GM12892 (cell line): Measurements from ENCODE around the gene ATP5F1D.

Experiments used
- DNase-seq: peaks from one replicate; pipeline ENCODE4 v3.0.0; 2011; ENCODE audit not compliant: insufficient read length
- FAIRE-seq: peaks from 2 replicates; lab custom pipeline; 2011; peaks lifted over from hg19 to GRCh38; lab: Jason Lieb, UNC
- POLR2A ChIP-seq: IDR thresholded peaks from 2 replicates; pipeline ENCODE4 v1.6.1; 2011; ENCODE audit warnings: low read depth, low read length, control low read depth
- POLR2AphosphoS5 ChIP-seq: IDR thresholded peaks from 2 replicates; pipeline ENCODE4 v1.6.1; 2011; ENCODE audit warnings: low read depth, low read length, control low read depth
- TAF1 ChIP-seq: IDR thresholded peaks from 2 replicates; pipeline ENCODE4 v1.6.1; 2011; ENCODE audit warnings: low read depth, mild to moderate bottlenecking, control low read depth, low read length, borderline replicate concordance

ATP5F1D gene

DNA sequence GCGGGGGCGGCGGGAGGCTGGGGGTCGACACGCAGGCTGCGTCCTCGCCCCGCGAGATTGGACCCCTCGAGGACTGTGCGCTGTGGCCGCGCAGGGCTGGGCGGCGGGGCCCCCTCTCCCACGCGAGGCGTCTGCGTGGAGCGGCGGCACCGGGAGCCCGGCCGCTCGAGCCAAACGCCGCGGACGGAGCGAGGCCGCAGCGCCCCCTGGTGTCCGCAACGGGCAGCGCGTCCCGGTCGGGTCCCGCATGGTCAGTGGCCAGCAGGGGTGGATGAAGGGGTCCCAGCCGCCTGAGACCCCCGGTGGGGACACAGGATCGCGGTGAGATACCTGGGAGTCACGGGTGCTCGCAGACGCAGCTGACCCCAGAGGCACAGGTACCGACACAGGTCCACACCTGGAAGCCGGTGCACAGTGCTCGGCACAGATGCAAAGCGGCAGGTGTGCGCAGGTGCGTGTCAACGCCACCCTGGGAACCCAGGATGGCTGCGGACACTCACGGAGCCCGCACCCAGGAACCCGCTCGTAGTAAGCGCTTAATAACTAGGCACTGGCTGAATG, 25.4 kb downstream of the ATP5F1D start:
- TF ChIP-seq TAF1: no peak
- no peak for TF ChIP-seq POLR2A
- DNase-seq: peak; percentile 63
- FAIRE-seq: peak; percentile 81

DNA sequence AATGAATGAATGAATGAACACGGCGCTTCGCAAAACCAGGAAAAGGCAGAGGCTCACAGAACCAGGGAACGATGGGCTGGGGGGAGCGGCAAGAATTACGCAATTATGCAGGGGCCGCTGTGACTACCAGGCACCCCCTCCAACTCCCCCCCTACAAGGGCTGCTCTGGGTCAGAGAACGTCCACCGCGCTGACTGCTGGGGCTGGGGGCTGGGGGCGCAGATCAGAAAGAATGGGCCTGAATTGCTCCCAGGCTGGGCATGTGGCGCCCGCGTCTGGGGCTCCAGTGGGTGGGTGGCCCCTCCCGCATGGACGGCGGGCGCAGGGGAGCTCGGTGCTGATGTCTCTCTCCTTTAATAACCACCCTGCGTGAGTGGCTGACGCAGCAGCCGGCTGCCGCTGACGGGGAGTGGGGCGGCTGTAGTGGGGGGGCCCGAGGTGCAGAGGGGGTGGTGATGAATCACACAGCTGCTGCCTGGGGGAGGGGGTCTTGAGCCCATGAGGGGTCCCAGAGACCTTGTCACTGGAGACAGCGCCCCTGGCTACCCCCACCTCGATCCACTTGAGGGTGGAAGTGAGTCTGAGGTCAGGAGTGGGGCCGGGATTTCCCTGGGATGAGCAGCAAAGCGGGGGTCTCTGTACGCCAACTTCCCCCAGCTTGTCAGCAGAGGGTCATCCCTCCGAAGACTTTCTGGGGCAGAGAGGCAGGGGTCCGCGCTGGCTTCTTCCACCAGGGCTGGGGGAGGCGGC, 26.1 kb downstream of the ATP5F1D start:
- TF ChIP-seq TAF1 (no peak), POLR2AphosphoS5 (no peak), POLR2A (no peak)
- no peak for FAIRE-seq
- DNase-seq: no peak

DNA sequence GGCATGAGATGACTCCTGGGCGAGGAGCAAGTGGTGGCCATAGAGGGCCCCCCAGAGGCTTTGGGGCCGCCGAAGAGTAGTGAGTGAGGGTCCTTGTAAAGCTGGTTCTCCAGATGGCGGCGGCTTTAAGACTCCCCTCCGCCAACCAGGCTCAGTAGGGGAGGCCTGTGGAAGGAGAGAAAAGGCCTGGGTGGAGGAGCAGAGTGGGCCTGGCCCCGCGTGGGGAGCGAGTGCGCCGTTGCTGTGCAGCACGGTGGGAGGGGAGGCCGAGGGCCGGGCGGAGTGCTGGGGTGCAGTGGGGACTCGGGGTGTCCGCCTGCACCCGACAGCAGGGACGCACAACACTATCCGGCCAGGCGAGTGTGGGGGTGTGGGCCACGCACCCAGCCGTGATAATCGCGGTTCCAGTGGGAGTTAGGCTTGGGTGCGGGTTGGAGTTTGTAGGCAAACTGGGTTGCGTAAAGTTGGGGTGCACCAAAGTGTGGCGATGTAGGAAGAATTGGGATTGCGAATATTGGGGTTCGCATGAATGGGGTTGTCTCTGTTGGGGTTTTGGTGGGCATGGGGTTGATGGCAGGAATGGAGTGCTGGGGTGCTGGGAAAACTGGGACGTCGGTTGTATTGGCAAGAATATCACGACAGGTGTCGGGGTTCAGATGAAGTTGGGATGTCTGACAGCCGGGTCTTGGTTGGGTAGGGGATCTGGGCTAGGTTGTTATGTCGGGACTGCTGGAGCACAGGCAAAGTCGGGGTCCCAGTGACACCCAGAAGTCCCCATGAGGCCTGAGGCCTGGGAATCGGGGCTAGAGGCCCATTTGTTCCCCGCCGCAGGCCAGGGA, 26.9 kb downstream of the ATP5F1D start:
- peak; percentile 17 for FAIRE-seq
- TF ChIP-seq POLR2AphosphoS5 (no peak), POLR2A (no peak), TAF1 (no peak)
- DNase-seq: no peak

DNA sequence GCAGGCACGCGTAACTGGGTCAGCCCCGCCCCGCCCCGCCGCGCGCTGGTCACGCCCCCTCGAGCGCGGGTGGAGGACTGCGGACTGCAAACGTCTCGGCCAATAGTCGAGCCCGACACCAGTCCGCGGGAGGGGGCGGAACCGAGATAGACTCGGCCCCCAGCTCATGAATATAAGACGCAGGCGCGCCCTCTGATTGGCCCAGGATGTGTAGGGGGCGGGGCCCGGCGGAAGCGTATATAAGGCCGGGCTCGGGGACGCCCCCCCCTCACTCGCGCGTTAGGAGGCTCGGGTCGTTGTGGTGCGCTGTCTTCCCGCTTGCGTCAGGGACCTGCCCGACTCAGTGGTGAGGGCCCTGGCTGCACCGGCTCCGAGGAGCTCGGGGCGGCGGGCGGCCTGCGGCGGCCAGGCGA, 27.5 kb downstream of the ATP5F1D start, which contains the start of gene CIRBP:
TSS of gene CIRBP (plus strand) at position 268 of the 413 bp plus-strand sequence. CDS start 1,602 bp downstream, outside the sequence.
- DNase-seq (peak; percentile 98), FAIRE-seq (peak; percentile 99)
- TF ChIP-seq POLR2AphosphoS5 (peak; percentile 99), TAF1 (peak; percentile 86), POLR2A (peak; percentile 98)

DNA sequence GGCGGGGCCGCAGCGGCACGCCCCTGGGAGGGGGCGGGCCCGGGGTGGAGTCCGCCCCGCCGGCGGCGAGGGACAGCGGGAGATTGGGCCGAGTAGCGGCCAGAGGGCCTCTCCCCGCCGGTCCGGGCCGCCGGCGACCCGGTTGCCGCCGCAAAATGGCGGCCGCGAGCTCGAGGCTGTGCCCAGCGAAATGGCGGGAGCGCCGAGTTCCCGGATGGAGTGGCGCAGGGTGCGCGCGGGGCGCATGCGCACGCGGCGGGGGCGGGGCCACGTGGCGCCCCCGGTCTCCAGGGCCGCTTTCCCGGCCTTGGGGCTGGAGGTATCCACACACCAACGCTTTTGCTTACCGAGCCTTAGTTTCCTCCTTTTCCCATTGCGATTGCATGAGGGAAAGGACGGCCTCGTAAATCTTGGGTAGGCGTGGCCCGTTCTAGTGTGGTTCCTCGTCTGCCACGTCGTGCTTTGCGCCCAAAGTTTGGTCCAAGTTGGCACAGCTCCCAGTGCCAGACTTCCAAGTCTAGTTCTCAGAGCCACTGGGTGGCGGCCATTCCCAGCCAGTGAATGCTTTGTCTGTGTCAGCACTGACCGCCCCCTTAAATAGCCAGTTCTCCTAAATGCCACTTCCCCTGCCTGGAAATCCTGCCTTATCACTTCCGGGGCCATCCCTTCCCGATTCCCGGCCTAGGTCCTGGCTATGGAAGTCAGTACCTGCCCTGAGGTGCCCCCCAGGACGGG, 28.1 kb downstream of the ATP5F1D start:
- FAIRE-seq: no peak
- DNase-seq: peak; percentile 93
- TF ChIP-seq TAF1 (no peak; the same call in 1 of the 2 replicates), POLR2A (peak; percentile 93), POLR2AphosphoS5 (peak; percentile 98)

DNA sequence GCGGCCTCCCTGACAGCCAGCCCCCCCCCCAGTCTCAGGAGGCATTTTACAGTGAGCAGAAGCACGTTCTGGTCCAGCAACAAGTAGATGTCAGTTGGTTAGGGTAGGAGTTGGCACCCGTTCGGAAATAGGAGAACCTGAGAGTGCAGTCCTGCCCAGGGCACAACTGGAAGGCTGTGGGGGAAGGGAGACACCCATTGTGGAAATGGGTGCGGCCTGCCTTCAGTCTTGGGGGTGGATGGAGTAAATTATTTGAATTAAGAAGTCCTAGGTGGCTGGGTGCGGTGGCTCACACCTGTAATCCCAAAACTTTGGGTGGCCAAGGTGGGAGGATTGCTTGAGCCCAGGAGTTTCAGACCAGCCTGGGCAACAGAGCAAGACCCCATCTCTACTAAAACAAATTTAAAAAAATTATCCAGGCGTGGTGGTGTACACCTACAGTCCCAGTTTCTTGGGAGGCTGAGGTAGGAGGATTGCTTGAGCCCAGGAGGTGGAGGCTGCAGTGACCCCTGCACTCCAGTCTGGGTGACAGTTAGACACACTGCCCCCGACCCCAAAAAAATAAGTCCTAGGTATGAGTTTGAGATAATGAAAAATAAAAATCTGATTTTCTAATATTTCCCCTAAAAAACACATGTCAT, 28.8 kb downstream of the ATP5F1D start:
- DNase-seq: no peak
- no peak for TF ChIP-seq POLR2AphosphoS5
- no peak for TF ChIP-seq POLR2A
- TF ChIP-seq TAF1: no peak
- no peak for FAIRE-seq

DNA sequence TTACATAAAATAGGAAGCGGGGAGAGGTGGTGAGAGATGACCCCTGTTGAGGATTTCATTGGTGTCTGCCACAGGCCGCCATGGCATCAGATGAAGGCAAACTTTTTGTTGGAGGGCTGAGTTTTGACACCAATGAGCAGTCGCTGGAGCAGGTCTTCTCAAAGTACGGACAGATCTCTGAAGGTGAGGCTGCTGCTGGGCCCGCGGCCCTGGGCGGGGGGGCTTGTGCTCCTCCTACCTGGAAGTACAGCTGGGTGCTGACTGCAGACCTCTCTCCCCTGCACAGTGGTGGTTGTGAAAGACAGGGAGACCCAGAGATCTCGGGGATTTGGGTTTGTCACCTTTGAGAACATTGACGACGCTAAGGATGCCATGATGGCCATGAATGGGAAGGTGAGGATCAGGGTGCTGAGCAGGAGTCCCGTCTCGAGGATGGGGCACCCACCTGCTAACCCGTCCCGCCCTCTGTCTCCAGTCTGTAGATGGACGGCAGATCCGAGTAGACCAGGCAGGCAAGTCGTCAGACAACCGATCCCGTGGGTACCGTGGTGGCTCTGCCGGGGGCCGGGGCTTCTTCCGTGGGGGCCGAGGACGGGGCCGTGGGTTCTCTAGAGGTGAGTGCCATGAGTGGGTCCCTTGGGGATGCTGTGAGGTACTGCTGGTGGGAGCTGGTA, 29.4 kb downstream of the ATP5F1D start:
- DNase-seq (no peak), FAIRE-seq (no peak)
- TF ChIP-seq TAF1 (no peak), POLR2AphosphoS5 (peak; percentile 83), POLR2A (peak; percentile 57; the same call in 1 of the 2 replicates)

DNA sequence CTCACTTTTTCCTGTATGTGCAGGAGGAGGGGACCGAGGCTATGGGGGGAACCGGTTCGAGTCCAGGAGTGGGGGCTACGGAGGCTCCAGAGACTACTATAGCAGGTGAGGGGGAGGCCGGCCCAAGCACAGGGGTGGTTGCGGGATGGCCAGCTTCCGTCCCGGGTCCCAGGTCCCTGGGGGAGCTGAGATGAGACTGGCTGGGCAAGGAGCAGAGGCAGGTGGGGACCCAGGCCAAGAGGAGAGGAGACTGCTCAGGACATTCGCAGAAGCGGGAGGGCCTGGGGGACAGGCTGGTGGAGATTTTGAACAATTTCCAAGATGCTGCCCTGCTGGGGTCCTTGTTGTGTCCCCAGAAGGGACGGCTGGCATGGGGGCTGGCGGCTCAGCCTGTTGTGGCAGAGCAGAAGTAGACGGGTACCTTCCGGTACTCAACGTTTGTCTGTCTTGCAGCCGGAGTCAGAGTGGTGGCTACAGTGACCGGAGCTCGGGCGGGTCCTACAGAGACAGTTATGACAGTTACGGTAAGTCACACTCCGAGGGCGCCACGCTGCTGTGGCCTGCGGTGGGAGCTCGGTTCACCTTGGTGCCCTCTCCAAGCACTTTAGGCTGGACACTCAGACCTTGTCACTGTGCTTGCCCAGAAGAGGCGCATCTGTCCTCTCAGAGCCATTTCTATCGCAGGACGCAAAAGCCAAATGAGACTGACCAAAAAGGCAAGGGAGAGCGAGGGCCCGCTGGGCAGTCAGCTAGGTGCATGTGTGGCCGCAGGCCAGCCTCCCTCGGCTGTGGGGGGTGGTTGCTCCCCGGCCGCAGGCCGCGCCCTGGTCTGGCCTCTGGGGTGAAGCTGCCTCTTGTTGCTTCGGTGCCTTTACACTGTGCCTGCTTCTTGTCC, 30.2 kb downstream of the ATP5F1D start:
- no peak for DNase-seq
- no peak for FAIRE-seq

DNA sequence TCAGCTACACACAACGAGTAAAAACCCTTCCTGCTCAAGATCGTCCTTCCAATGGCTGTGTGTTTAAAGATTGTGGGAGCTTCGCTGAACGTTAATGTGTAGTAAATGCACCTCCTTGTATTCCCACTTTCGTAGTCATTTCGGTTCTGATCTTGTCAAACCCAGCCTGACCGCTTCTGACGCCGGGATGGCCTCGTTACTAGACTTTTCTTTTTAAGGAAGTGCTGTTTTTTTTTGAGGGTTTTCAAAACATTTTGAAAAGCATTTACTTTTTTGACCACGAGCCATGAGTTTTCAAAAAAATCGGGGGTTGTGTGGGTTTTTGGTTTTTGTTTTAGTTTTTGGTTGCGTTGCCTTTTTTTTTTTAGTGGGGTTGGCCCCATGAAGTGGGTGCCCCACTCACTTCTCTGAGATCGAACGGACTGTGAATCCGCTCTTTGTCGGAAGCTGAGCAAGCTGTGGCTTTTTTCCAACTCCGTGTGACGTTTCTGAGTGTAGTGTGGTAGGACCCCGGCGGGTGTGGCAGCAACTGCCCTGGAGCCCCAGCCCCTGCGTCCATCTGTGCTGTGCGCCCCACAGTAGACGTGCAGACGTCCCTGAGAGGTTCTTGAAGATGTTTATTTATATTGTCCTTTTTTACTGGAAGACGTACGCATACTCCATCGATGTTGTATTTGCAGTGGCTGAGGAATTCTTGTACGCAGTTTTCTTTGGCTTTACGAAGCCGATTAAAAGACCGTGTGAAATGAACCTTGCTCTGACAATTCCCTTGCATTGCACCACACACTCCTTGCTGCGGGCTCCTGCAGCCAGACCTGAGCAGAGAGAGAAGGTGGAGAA, 31.1 kb downstream of the ATP5F1D start:
- TF ChIP-seq POLR2AphosphoS5: no peak; the same call in 1 of the 2 replicates
- TF ChIP-seq POLR2A: no peak
- TF ChIP-seq TAF1: no peak
- DNase-seq (no peak), FAIRE-seq (no peak)

More for the DNA sequence above, 30.2 kb downstream of the ATP5F1D start:
- TF ChIP-seq POLR2A (peak; percentile 45; the same call in 1 of the 2 replicates), TAF1 (no peak), POLR2AphosphoS5 (no peak; the same call in 1 of the 2 replicates)
